Astrocyte (in vitro differentiated cells and primary cell): ENCODE results near the gene EPX. TPM values are rescaled to one million over a fixed set of nuclear protein-coding genes. Genes with fewer than 3 reads are reported as not detected.

Source experiments
- DNase-seq: peaks from one replicate; pipeline ENCODE4 v3.0.0-alpha.2; 2010; ENCODE audit warnings: low read depth
- FAIRE-seq: peaks from 2 replicates; lab custom pipeline; 2011; peaks lifted over from hg19 to GRCh38; lab: Jason Lieb, UNC
- H2AFZ ChIP-seq: 2 replicates; pipeline ENCODE4 v1.6.0; 2012; ENCODE audit warnings: low read depth, low read length, inconsistent platforms
- H3K27ac ChIP-seq: 2 replicates; pipeline ENCODE4 v1.5.1; 2011; ENCODE audit warnings: low read depth, low read length, inconsistent platforms
- H3K27me3 ChIP-seq: 2 replicates; pipeline ENCODE4 v1.6.0; 2011; ENCODE audit warnings: low read length, inconsistent platforms; ENCODE audit not compliant: insufficient read depth
- H3K36me3 ChIP-seq: 2 replicates; pipeline ENCODE4 v1.5.1; 2011; ENCODE audit warnings: low read length, inconsistent platforms; ENCODE audit not compliant: insufficient read depth
- H3K4me1 ChIP-seq: 2 replicates; pipeline ENCODE4 v1.5.1; 2011; ENCODE audit warnings: low read length, inconsistent platforms; ENCODE audit not compliant: insufficient read depth
- H3K4me2 ChIP-seq: 2 replicates; pipeline ENCODE4 v1.6.0; 2012; ENCODE audit warnings: low read length, inconsistent platforms
- H3K4me3 ChIP-seq: 2 replicates; pipeline ENCODE4 v1.5.1; 2011; ENCODE audit warnings: low read depth, mild to moderate bottlenecking, low read length, inconsistent platforms; ENCODE audit not compliant: insufficient read depth
- H3K79me2 ChIP-seq: 2 replicates; pipeline ENCODE4 v1.6.0; 2012; ENCODE audit warnings: mild to moderate bottlenecking, low read length, inconsistent platforms; ENCODE audit not compliant: insufficient read depth
- H3K9ac ChIP-seq: 2 replicates; pipeline ENCODE4 v1.6.0; 2012; ENCODE audit warnings: mild to moderate bottlenecking, low read length, inconsistent platforms
- H3K9me3 ChIP-seq: 2 replicates; pipeline ENCODE4 v1.5.1; 2012; ENCODE audit warnings: low read depth, mild to moderate bottlenecking, low read length, inconsistent platforms; ENCODE audit not compliant: insufficient read depth
- H4K20me1 ChIP-seq: 2 replicates; pipeline ENCODE4 v1.6.0; 2012; ENCODE audit warnings: low read length, inconsistent platforms; ENCODE audit not compliant: insufficient read depth
- H3K27ac Mint-ChIP-seq: one replicate; pipeline ENCODE4 v1.8.0; 2021; ENCODE audit warnings: mild to moderate bottlenecking, mixed read lengths; ENCODE audit not compliant: unreplicated experiment
- H3K27me3 Mint-ChIP-seq: one replicate; pipeline ENCODE4 v1.8.0; 2021; ENCODE audit warnings: low read depth, mixed read lengths; ENCODE audit not compliant: unreplicated experiment
- H3K36me3 Mint-ChIP-seq: one replicate; pipeline ENCODE4 v1.8.0; 2021; ENCODE audit warnings: low read depth, mixed read lengths; ENCODE audit not compliant: unreplicated experiment
- H3K4me1 Mint-ChIP-seq: one replicate; pipeline ENCODE4 v1.8.0; 2021; ENCODE audit warnings: low read depth, mixed read lengths; ENCODE audit not compliant: unreplicated experiment
- H3K4me3 Mint-ChIP-seq: one replicate; pipeline ENCODE4 v1.8.0; 2021; ENCODE audit warnings: mild to moderate bottlenecking, moderate library complexity, mixed read lengths; ENCODE audit not compliant: unreplicated experiment
- H3K9me3 Mint-ChIP-seq: one replicate; pipeline ENCODE4 v1.8.0; 2021; ENCODE audit warnings: mild to moderate bottlenecking, mixed read lengths; ENCODE audit not compliant: unreplicated experiment
- CTCF ChIP-seq: IDR thresholded peaks from 2 replicates; pipeline ENCODE4 v1.5.1; 2011; ENCODE audit warnings: low read depth, mild to moderate bottlenecking, inconsistent platforms, low read length, moderate library complexity; ENCODE audit not compliant: insufficient read depth
- EZH2 ChIP-seq: IDR thresholded peaks from 2 replicates; pipeline ENCODE4 v1.6.1; 2012; ENCODE audit warnings: mild to moderate bottlenecking, low read length, inconsistent platforms; ENCODE audit not compliant: insufficient read depth
- total RNA-seq: library from RNA; stranded (reverse); gene quantifications from 2 replicates; pipeline ENCODE4 v1.2.1, GENCODE V29; 2021

EPX gene
- total RNA-seq, 1 donor from 2014 or later, result not detected

- H3K4me3 Mint-ChIP-seq, result peak overlapping the region; percentile 91
- H3K9me3 ChIP-seq, result no peaks in the 10 kb centered on the region
- no peak overlapping the region for H3K27ac ChIP-seq
- no peaks in the 10 kb centered on the region for H3K27me3 ChIP-seq
- DNase-seq (no peak), FAIRE-seq (no peak)
- H3K9ac ChIP-seq, result peak overlapping the region; percentile 93
- H3K9me3 Mint-ChIP-seq, result no peaks in the 10 kb centered on the region
- H2AFZ ChIP-seq, result peak overlapping the region; percentile 99
- H3K4me3 ChIP-seq, result peak overlapping the region; percentile 96
- H3K4me1 ChIP-seq, result peaks cover 14% of the 10 kb centered on the region
- peak overlapping the region; percentile 99 for H3K4me2 ChIP-seq
- peaks cover 10% of the 10 kb centered on the region for H3K4me1 Mint-ChIP-seq
- H3K27me3 Mint-ChIP-seq, result no peaks in the 10 kb centered on the region
- H3K27ac Mint-ChIP-seq, result peak overlapping the region; percentile 89
- H3K36me3 Mint-ChIP-seq, result no peaks in the 10 kb centered on the region
- TF ChIP-seq CTCF, result no peak
- TF ChIP-seq EZH2, result no peak
- no peaks in the 10 kb centered on the region for H3K79me2 ChIP-seq
- no peaks in the 10 kb centered on the region for H3K36me3 ChIP-seq
- no peaks in the 10 kb centered on the region for H4K20me1 ChIP-seq
Measured at GRCh38 chr17:58219789-58220183, 27.3 kb downstream of the EPX start.

- Histone ChIP-seq H3K9ac (peak overlapping the region; percentile 40), H3K36me3 (no peaks in the 10 kb centered on the region), H3K79me2 (no peaks in the 10 kb centered on the region), H3K27me3 (no peaks in the 10 kb centered on the region), H3K27ac (peak overlapping the region; percentile 68), H2AFZ (no peak overlapping the region), H3K4me3 (no peak overlapping the region), H3K9me3 (no peaks in the 10 kb centered on the region), H3K4me2 (peak overlapping the region; percentile 69), H3K4me1 (peaks cover 13% of the 10 kb centered on the region), H4K20me1 (no peaks in the 10 kb centered on the region)
- H3K4me1 Mint-ChIP-seq, result peaks cover 9% of the 10 kb centered on the region
- H3K27ac Mint-ChIP-seq, result peak overlapping the region; percentile 97
- H3K36me3 Mint-ChIP-seq, result no peaks in the 10 kb centered on the region
- H3K9me3 Mint-ChIP-seq, result no peaks in the 10 kb centered on the region
- peak; percentile 80 for DNase-seq
- TF ChIP-seq CTCF (no peak), EZH2 (no peak)
- H3K27me3 Mint-ChIP-seq, result no peaks in the 10 kb centered on the region
- FAIRE-seq, result no peak
- peak overlapping the region; percentile 66 for H3K4me3 Mint-ChIP-seq
Measured at GRCh38 chr17:58224315-58224714, 31.8 kb downstream of the EPX start.

- no peaks in the 10 kb centered on the region for H3K27me3 Mint-ChIP-seq
- DNase-seq (no peak), FAIRE-seq (no peak)
- no peaks in the 10 kb centered on the region for H3K27me3 ChIP-seq
- H3K9me3 ChIP-seq, result no peaks in the 10 kb centered on the region
- no peak overlapping the region for H3K9ac ChIP-seq
- H3K36me3 ChIP-seq, result no peaks in the 10 kb centered on the region
- TF ChIP-seq CTCF (no peak), EZH2 (no peak)
- H3K4me3 Mint-ChIP-seq, result no peak overlapping the region
- H2AFZ ChIP-seq, result no peak overlapping the region
- no peaks in the 10 kb centered on the region for H3K9me3 Mint-ChIP-seq
- H3K27ac Mint-ChIP-seq, result no peak overlapping the region
- no peak overlapping the region for H3K27ac ChIP-seq
- peaks cover 24% of the 10 kb centered on the region for H3K4me1 Mint-ChIP-seq
- H3K4me1 ChIP-seq, result peaks cover 18% of the 10 kb centered on the region
- H3K4me2 ChIP-seq, result no peak overlapping the region
- no peak overlapping the region for H3K4me3 ChIP-seq
- H3K36me3 Mint-ChIP-seq, result no peaks in the 10 kb centered on the region
- no peaks in the 10 kb centered on the region for H4K20me1 ChIP-seq
- no peaks in the 10 kb centered on the region for H3K79me2 ChIP-seq
Measured at GRCh38 chr17:58227733-58228132, 35.2 kb downstream of the EPX start.
